ENCODE data around the gene LRRC49.

DNA sequence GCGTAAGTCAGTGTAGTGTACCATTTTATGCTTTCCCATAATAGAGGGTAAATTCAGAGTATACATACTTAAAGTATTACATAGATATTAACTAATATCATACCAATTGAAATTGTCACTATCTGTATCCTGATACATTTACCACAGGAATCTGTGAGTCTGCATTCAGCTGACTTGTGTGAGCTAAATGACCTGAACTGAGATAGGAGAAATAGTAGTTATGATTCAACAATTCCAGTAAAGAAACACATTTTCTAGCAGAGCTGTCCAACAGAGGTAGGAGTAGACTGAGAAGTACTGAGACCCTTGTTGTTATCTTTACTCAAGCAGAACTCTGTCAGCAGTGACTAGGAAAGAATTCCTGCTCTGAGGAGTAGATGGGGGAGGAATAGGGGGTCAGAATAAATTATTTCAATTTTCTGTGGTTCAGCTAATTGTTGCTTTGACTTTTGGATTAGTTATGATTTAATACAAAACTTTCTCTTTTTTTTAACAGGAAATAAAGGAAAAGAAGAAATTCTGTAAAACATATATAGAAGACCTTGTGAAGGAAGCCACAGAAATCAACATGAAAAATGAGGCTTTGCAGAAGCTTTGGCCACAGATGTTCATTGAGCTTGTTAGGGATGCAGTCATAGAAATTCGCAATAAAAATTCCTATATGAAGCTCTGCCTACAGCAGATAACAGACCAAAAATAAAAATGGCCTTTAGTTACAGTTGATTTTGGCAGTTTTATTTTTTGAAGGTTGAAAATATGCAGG is 156.5 kb downstream of the LRRC49 start:
- TF ChIP-seq, protein P1, sequence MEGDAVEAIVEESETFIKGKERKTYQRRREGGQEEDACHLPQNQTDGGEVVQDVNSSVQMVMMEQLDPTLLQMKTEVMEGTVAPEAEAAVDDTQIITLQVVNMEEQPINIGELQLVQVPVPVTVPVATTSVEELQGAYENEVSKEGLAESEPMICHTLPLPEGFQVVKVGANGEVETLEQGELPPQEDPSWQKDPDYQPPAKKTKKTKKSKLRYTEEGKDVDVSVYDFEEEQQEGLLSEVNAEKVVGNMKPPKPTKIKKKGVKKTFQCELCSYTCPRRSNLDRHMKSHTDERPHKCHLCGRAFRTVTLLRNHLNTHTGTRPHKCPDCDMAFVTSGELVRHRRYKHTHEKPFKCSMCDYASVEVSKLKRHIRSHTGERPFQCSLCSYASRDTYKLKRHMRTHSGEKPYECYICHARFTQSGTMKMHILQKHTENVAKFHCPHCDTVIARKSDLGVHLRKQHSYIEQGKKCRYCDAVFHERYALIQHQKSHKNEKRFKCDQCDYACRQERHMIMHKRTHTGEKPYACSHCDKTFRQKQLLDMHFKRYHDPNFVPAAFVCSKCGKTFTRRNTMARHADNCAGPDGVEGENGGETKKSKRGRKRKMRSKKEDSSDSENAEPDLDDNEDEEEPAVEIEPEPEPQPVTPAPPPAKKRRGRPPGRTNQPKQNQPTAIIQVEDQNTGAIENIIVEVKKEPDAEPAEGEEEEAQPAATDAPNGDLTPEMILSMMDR (IDR thresholded peaks at IDR 0.05; ENCODE audit: low read depth, low read length, poor library complexity, severe bottlenecking), result no peak
- TF ChIP-seq EZH2phosphoT487 (IDR thresholded peaks at IDR 0.05; ENCODE audit: borderline replicate concordance, low read length), result no peak
